ENCODE data around the gene GPR83. TPM values are rescaled to one million over a fixed set of nuclear protein-coding genes. Genes with fewer than 3 reads are reported as not detected.

Gene GPR83
- total RNA-seq, 1 experiment from 2014 or later, result not detected

GRCh38 chr11:94343495-94343894 is 57.7 kb downstream of the GPR83 start:
- intact Hi-C loops (cut with micrococcal nuclease; ENCODE audit: unreplicated experiment), result no loop called here
- Histone ChIP-seq H3K4me1 (replicated peaks; ENCODE audit: insufficient read depth) (no peaks in the 10 kb centered on the region), H2AFZ (no peak overlapping the region), H3K4me2 (no peak overlapping the region), H3K27me3 (ENCODE audit: insufficient read depth, low read depth) (peaks cover 3% of the 10 kb centered on the region; the same call in 1 of the 2 replicates), H3K4me3 (no peak overlapping the region), H3K79me2 (ENCODE audit: low read depth) (no peaks in the 10 kb centered on the region), H3K9me2 (ENCODE audit: insufficient read depth) (peaks cover 2% of the 10 kb centered on the region; the same call in 1 of the 2 replicates), H3F3A (ENCODE audit: insufficient read depth, low read depth) (no peaks in the 10 kb centered on the region), H3K9me3 (ENCODE audit: insufficient read depth, low read depth) (no peaks in the 10 kb centered on the region; the same call in 1 of the 2 replicates), H4K20me1 (ENCODE audit: insufficient read depth) (no peaks in the 10 kb centered on the region), H3K27ac (no peak overlapping the region), H3K36me3 (ENCODE audit: low read depth) (no peaks in the 10 kb centered on the region)
- no peak for TF ChIP-seq EZH2 (IDR thresholded peaks at IDR 0.05; ENCODE audit: low read depth)
- TF ChIP-seq, protein P1, sequence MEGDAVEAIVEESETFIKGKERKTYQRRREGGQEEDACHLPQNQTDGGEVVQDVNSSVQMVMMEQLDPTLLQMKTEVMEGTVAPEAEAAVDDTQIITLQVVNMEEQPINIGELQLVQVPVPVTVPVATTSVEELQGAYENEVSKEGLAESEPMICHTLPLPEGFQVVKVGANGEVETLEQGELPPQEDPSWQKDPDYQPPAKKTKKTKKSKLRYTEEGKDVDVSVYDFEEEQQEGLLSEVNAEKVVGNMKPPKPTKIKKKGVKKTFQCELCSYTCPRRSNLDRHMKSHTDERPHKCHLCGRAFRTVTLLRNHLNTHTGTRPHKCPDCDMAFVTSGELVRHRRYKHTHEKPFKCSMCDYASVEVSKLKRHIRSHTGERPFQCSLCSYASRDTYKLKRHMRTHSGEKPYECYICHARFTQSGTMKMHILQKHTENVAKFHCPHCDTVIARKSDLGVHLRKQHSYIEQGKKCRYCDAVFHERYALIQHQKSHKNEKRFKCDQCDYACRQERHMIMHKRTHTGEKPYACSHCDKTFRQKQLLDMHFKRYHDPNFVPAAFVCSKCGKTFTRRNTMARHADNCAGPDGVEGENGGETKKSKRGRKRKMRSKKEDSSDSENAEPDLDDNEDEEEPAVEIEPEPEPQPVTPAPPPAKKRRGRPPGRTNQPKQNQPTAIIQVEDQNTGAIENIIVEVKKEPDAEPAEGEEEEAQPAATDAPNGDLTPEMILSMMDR (conservative IDR thresholded peaks at IDR 0.05), result no peak
- CTCF ChIA-PET, result no interaction called here
- POLR2A ChIA-PET (ENCODE audit: unreplicated experiment), result no interaction called here
- no TSS peak for BruUV-seq (replicated peaks)
- no peak for DNase-seq

DNA sequence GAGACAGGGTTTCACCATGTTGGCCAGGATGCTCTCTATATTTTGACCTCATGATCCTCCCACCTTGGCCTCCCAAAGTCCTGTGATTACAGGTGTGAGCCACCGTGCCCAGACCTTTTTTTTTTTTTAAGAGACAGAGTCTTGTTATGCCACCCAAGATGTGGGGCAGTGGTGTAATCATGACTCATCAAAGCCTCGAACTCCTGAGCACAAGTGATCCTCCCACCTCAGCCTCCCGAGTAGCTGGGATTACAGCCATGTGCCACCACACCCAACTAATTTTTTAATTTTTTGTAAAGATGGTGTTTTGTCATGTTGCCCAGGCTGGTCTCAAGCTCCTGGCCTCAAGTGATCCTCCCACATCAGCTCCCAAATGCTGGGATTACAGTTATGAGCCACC is 59.0 kb downstream of the GPR83 start:
- Histone ChIP-seq H3K4me2 (no peak overlapping the region), H3K4me1 (replicated peaks; ENCODE audit: insufficient read depth) (no peaks in the 10 kb centered on the region), H3K36me3 (ENCODE audit: low read depth) (no peaks in the 10 kb centered on the region), H3K79me2 (ENCODE audit: low read depth) (no peaks in the 10 kb centered on the region), H3K27me3 (ENCODE audit: insufficient read depth, low read depth) (peaks cover 3% of the 10 kb centered on the region; the same call in 1 of the 2 replicates), H2AFZ (no peak overlapping the region), H3K4me3 (no peak overlapping the region), H3F3A (ENCODE audit: insufficient read depth, low read depth) (no peaks in the 10 kb centered on the region), H3K9me3 (ENCODE audit: insufficient read depth, low read depth) (no peaks in the 10 kb centered on the region; the same call in 1 of the 2 replicates), H3K9me2 (ENCODE audit: insufficient read depth) (peaks cover 2% of the 10 kb centered on the region; the same call in 1 of the 2 replicates), H4K20me1 (ENCODE audit: insufficient read depth) (no peaks in the 10 kb centered on the region), H3K27ac (no peak overlapping the region)
- ChIA-PET POLR2A (ENCODE audit: unreplicated experiment) (no interaction called here), CTCF (no interaction called here)
- TF ChIP-seq, protein P1 (conservative IDR thresholded peaks at IDR 0.05), result no peak
- TF ChIP-seq EZH2 (IDR thresholded peaks at IDR 0.05; ENCODE audit: low read depth), result no peak
- intact Hi-C loops (cut with micrococcal nuclease; ENCODE audit: unreplicated experiment), result no loop called here
- no peak for DNase-seq
- BruUV-seq (replicated peaks), result no TSS peak

DNA sequence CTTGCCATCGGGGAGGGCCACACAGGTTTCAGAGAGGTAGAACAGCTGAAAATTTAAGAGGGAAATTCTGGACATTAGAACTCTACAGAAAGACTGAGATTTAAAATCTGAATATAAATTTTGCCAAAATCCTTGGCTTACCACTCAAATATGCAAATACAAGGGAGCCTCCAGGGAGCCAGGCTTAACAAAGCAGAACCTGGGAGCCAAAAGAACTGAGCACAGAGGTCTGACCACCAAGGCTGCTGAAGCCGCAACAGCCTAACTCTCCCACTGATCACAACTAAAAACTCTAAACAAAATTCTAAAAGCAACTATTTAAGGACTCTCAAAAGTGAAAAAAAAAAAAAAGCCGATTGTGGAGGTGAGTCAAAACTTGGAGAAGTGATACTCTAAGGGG is 62.6 kb downstream of the GPR83 start:
- intact Hi-C loops (cut with micrococcal nuclease; ENCODE audit: unreplicated experiment), result no loop called here
- Histone ChIP-seq H3K9me3 (ENCODE audit: insufficient read depth, low read depth) (no peaks in the 10 kb centered on the region; the same call in 1 of the 2 replicates), H3K36me3 (ENCODE audit: low read depth) (no peaks in the 10 kb centered on the region), H3F3A (ENCODE audit: insufficient read depth, low read depth) (no peaks in the 10 kb centered on the region), H4K20me1 (ENCODE audit: insufficient read depth) (no peaks in the 10 kb centered on the region), H3K27ac (no peak overlapping the region), H3K27me3 (ENCODE audit: insufficient read depth, low read depth) (peaks cover 9% of the 10 kb centered on the region; the same call in 1 of the 2 replicates), H2AFZ (no peak overlapping the region), H3K9me2 (ENCODE audit: insufficient read depth) (no peaks in the 10 kb centered on the region), H3K4me2 (no peak overlapping the region), H3K4me3 (no peak overlapping the region), H3K79me2 (ENCODE audit: low read depth) (no peaks in the 10 kb centered on the region), H3K4me1 (replicated peaks; ENCODE audit: insufficient read depth) (no peaks in the 10 kb centered on the region)
- CTCF ChIA-PET, result no interaction called here
- no TSS peak for BruUV-seq (replicated peaks)
- POLR2A ChIA-PET (ENCODE audit: unreplicated experiment), result no interaction called here
- no peak for TF ChIP-seq EZH2 (IDR thresholded peaks at IDR 0.05; ENCODE audit: low read depth)
- TF ChIP-seq, protein P1 (conservative IDR thresholded peaks at IDR 0.05), result no peak
- no peak for DNase-seq

Measured in PC-9 (cell line).